H9 (cell line): Measurements from ENCODE around the gene FANCE. TPM values are rescaled to one million over a fixed set of nuclear protein-coding genes. Genes with fewer than 3 reads are reported as not detected.
A peak's percentile ranks its signal among the peaks of the same experiment; 100 is the strongest.

Experiments
- DNase-seq: peaks from one replicate; pipeline ENCODE4 v3.0.0-alpha.2; 2017
- H2AFZ ChIP-seq: one replicate; pipeline ENCODE4 v1.6.1; 2013; ENCODE audit warnings: mild to moderate bottlenecking, low read length, control low read depth, moderate library complexity
- H2AK5ac ChIP-seq: 2 replicates; pipeline ENCODE4 v1.6.1; 2013; ENCODE audit warnings: low read length, control low read depth, mixed read lengths; ENCODE audit not compliant: insufficient read length
- H2BK120ac ChIP-seq: one replicate; pipeline ENCODE4 v1.6.1; 2013; ENCODE audit warnings: low read depth, mild to moderate bottlenecking, low read length, control low read depth, inconsistent platforms; ENCODE audit not compliant: poor library complexity, severe bottlenecking
- H2BK12ac ChIP-seq: 2 replicates; pipeline ENCODE4 v1.6.1; 2013; ENCODE audit warnings: low read length, control low read depth, mixed read lengths, low read depth; ENCODE audit not compliant: insufficient read length
- H2BK15ac ChIP-seq: 2 replicates; pipeline ENCODE4 v1.6.1; 2013; ENCODE audit warnings: low read depth, low read length, control low read depth
- H2BK20ac ChIP-seq: one replicate; pipeline ENCODE4 v1.6.1; 2013; ENCODE audit warnings: low read depth, mild to moderate bottlenecking, low read length, control low read depth, inconsistent platforms; ENCODE audit not compliant: poor library complexity, severe bottlenecking
- H2BK5ac ChIP-seq: 2 replicates; pipeline ENCODE4 v1.6.1; 2013; ENCODE audit warnings: low read length, control low read depth, mixed read lengths; ENCODE audit not compliant: insufficient read length
- H3K14ac ChIP-seq: 2 replicates; pipeline ENCODE4 v1.6.1; 2013; ENCODE audit warnings: low read length, control low read depth; ENCODE audit not compliant: insufficient read depth
- H3K18ac ChIP-seq: 2 replicates; pipeline ENCODE4 v1.6.1; 2013; ENCODE audit warnings: low read depth, mild to moderate bottlenecking, mixed read lengths, low read length, control low read depth; ENCODE audit not compliant: insufficient read length
- H3K23ac ChIP-seq: 2 replicates; pipeline ENCODE4 v1.6.1; 2013; ENCODE audit warnings: low read length, control low read depth, mixed read lengths, low read depth; ENCODE audit not compliant: insufficient read length
- H3K23me2 ChIP-seq: 2 replicates; pipeline ENCODE4 v1.6.1; 2013; ENCODE audit warnings: low read depth, mild to moderate bottlenecking, mixed read lengths, low read length, control low read depth; ENCODE audit not compliant: insufficient read length, poor library complexity, severe bottlenecking
- H3K27ac ChIP-seq: 2 replicates; pipeline ENCODE4 v1.5.1; 2013; ENCODE audit warnings: low read length, control low read depth, mixed read lengths, low read depth; ENCODE audit not compliant: insufficient read length
- H3K27me3 ChIP-seq: 2 replicates; pipeline ENCODE4 v1.6.1; 2013; ENCODE audit warnings: low read length, control low read depth, inconsistent platforms; ENCODE audit not compliant: insufficient read depth
- H3K4ac ChIP-seq: 2 replicates; pipeline ENCODE4 v1.6.1; 2013; ENCODE audit warnings: low read depth, mild to moderate bottlenecking, control low read depth, inconsistent platforms, low read length, moderate library complexity
- H3K4me1 ChIP-seq: 2 replicates; pipeline ENCODE4 v1.6.1; 2013; ENCODE audit warnings: low read length, control low read depth, inconsistent platforms; ENCODE audit not compliant: insufficient read depth
- H3K4me2 ChIP-seq: 2 replicates; pipeline ENCODE4 v1.6.1; 2013; ENCODE audit warnings: low read length, control low read depth, mixed read lengths; ENCODE audit not compliant: insufficient read length, insufficient read depth
- H3K56ac ChIP-seq: 2 replicates; pipeline ENCODE4 v1.6.1; 2013; ENCODE audit warnings: low read depth, mild to moderate bottlenecking, mixed read lengths, low read length, control low read depth; ENCODE audit not compliant: insufficient read length
- H3K79me1 ChIP-seq: 2 replicates; pipeline ENCODE4 v1.6.1; 2013; ENCODE audit warnings: low read depth, mild to moderate bottlenecking, moderate library complexity, low read length, control low read depth, inconsistent platforms; ENCODE audit not compliant: insufficient read depth, poor library complexity, severe bottlenecking
- H3K79me2 ChIP-seq: 2 replicates; pipeline ENCODE4 v1.6.1; 2013; ENCODE audit warnings: low read length, control low read depth, inconsistent platforms; ENCODE audit not compliant: insufficient read depth
- H3K9ac ChIP-seq: 2 replicates; pipeline ENCODE4 v1.6.1; 2013; ENCODE audit warnings: low read length, control low read depth, mixed read lengths; ENCODE audit not compliant: insufficient read length; ENCODE audit errors: extremely low read depth
- H3K9me3 ChIP-seq: one replicate; pipeline ENCODE4 v1.6.1; 2013; ENCODE audit warnings: low read depth, low read length, inconsistent platforms; ENCODE audit not compliant: control insufficient read depth
- H3T11ph ChIP-seq: one replicate; pipeline ENCODE4 v1.6.1; 2013; ENCODE audit warnings: mild to moderate bottlenecking, low read length, control low read depth, inconsistent platforms
- H4K20me1 ChIP-seq: one replicate; pipeline ENCODE4 v1.6.1; 2013; ENCODE audit not compliant: control insufficient read depth, insufficient read length, insufficient read depth
- H4K5ac ChIP-seq: 2 replicates; pipeline ENCODE4 v1.6.1; 2013; ENCODE audit warnings: low read depth, mild to moderate bottlenecking, mixed read lengths, low read length, control low read depth; ENCODE audit not compliant: insufficient read length
- H4K8ac ChIP-seq: replicated peaks from 2 replicates; pipeline ENCODE4 v1.6.1; 2013; ENCODE audit warnings: low read length, control low read depth, mixed read lengths, low read depth; ENCODE audit not compliant: insufficient read length
- H4K91ac ChIP-seq: 2 replicates; pipeline ENCODE4 v1.6.1; 2013; ENCODE audit warnings: low read depth, mild to moderate bottlenecking, moderate library complexity, mixed read lengths, low read length, control low read depth; ENCODE audit not compliant: insufficient read length
- H3K27ac Mint-ChIP-seq, 3 experiments: 2 replicates in 2 of 3; 3 replicates in 1 of 3; pipeline ENCODE4 v1.8.0; 2020 to 2021; ENCODE audit warnings: mixed read lengths in 3 of 3, mild to moderate bottlenecking in 1 of 3, moderate library complexity in 1 of 3
- H3K27me3 Mint-ChIP-seq: 2 replicates; pipeline ENCODE4 v1.8.0; 2021; ENCODE audit warnings: low read depth, mild to moderate bottlenecking, moderate library complexity, mixed read lengths
- H3K36me3 Mint-ChIP-seq, 3 experiments: 2 replicates in 2 of 3; 3 replicates in 1 of 3; pipeline ENCODE4 v1.8.0; 2020 to 2021; ENCODE audit warnings: low read depth in 3 of 3, mixed read lengths in 3 of 3; ENCODE audit not compliant: insufficient read depth in 1 of 3
- H3K4me1 Mint-ChIP-seq, 2 experiments: 2 replicates each; pipeline ENCODE4 v1.8.0; 2020; ENCODE audit warnings: mixed read lengths in 2 of 2
- H3K4me3 Mint-ChIP-seq, 2 experiments: 2 replicates in 1 of 2; 3 replicates in 1 of 2; pipeline ENCODE4 v1.8.0; 2020 to 2021; ENCODE audit warnings: mild to moderate bottlenecking in 2 of 2, mixed read lengths in 2 of 2, moderate library complexity in 1 of 2
- H3K9me3 Mint-ChIP-seq, 2 experiments: 2 replicates in 1 of 2; 3 replicates in 1 of 2; pipeline ENCODE4 v1.8.0; 2020; ENCODE audit warnings: mild to moderate bottlenecking in 2 of 2, mixed read lengths in 2 of 2, moderate library complexity in 1 of 2
- WGBS: extraction: QIAGEN DNeasy Blood & Tissue Kit; methylation state at CpG from one replicate; pipeline ENCODE4 v1.1.7; 2013; ENCODE audit warnings: missing lambda C conversion rate, low lambda C conversion rate, mixed read lengths; ENCODE audit not compliant: insufficient read length; ENCODE audit errors: extremely low coverage; 5-methylcytosine and 5-hydroxymethylcytosine counted together
- total RNA-seq: library from RNA; stranded (reverse); gene quantifications from 2 replicates; pipeline ENCODE4 v1.2.1, GENCODE V29; 2021
- TF ChIP-seq, protein P1 (sequence below): fragments of 200-600 bp; sonication (generic); conservative IDR thresholded peaks from 3 replicates; pipeline ENCODE4 v1.8.0; 2021; ENCODE audit warnings: antibody characterized with exemption, mild to moderate bottlenecking

The FANCE gene
- total RNA-seq, 1 experiment from 2014 or later = 8.4 TPM

GRCh38 chr6:35468181-35468979 lies 16.2 kb downstream of the FANCE start, which contains the start of gene RPL10A:
Gene RPL10A (plus strand): TSS chr6:35468401. CDS start chr6:35468435, 34 bp downstream.
- H3K56ac ChIP-seq = no peak within 1 kb of the TSS
- H3K27me3 ChIP-seq = no peaks in the 10 kb centered on the region
- peak within 1 kb of the TSS; percentile 94 for H3K14ac ChIP-seq
- no peak within 1 kb of the TSS for H2BK20ac ChIP-seq
- TF ChIP-seq, protein P1, sequence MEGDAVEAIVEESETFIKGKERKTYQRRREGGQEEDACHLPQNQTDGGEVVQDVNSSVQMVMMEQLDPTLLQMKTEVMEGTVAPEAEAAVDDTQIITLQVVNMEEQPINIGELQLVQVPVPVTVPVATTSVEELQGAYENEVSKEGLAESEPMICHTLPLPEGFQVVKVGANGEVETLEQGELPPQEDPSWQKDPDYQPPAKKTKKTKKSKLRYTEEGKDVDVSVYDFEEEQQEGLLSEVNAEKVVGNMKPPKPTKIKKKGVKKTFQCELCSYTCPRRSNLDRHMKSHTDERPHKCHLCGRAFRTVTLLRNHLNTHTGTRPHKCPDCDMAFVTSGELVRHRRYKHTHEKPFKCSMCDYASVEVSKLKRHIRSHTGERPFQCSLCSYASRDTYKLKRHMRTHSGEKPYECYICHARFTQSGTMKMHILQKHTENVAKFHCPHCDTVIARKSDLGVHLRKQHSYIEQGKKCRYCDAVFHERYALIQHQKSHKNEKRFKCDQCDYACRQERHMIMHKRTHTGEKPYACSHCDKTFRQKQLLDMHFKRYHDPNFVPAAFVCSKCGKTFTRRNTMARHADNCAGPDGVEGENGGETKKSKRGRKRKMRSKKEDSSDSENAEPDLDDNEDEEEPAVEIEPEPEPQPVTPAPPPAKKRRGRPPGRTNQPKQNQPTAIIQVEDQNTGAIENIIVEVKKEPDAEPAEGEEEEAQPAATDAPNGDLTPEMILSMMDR = peak; percentile 99
- no peak within 1 kb of the TSS for H2BK120ac ChIP-seq
- peak within 1 kb of the TSS; percentile 18 for H4K5ac ChIP-seq
- H4K20me1 ChIP-seq = no peaks in the 10 kb centered on the region
- WGBS = no CpG with 5 or more reads among the region's 86 CpGs
- peaks cover 28 to 39% of the 10 kb centered on the region in 2 experiments for H3K4me1 Mint-ChIP-seq
- no peak within 1 kb of the TSS for H2BK12ac ChIP-seq
- H3K4ac ChIP-seq = peak within 1 kb of the TSS; percentile 73; the same call in 1 of the 2 replicates
- peaks cover 19% of the 10 kb centered on the region; the same call in 1 of the 2 replicates for H3K79me2 ChIP-seq
- peaks cover 15% of the 10 kb centered on the region for H3K23me2 ChIP-seq
- H3K36me3 Mint-ChIP-seq = peaks cover 41 to 79% (median 76%) of the 10 kb centered on the region in 3 experiments
- H2BK15ac ChIP-seq = 0 out of 2 replicates have a peak within 1 kb of the TSS, but pooled peaks have one; percentile 5
- peaks cover 3% of the 10 kb centered on the region; the same call in 1 of the 2 replicates for H3K4me1 ChIP-seq
- H3K9me3 ChIP-seq = no peaks in the 10 kb centered on the region
- peak within 1 kb of the TSS; percentile 95 for H3K4me2 ChIP-seq
- peak within 1 kb of the TSS; percentile 95 for H3K18ac ChIP-seq
- H3K23ac ChIP-seq = no peak within 1 kb of the TSS
- peak within 1 kb of the TSS; percentile 93 for H3K9ac ChIP-seq
- H4K8ac ChIP-seq = no peak within 1 kb of the TSS
- peak within 1 kb of the TSS; percentile 6 for H3K27ac ChIP-seq
- peak; percentile 95 for DNase-seq
- H3K79me1 ChIP-seq = peaks cover 3% of the 10 kb centered on the region
- peak within 1 kb of the TSS; percentile 93 to 99 (median 98) for H3K27ac Mint-ChIP-seq
- H3T11ph ChIP-seq = no peak within 1 kb of the TSS
- no peak within 1 kb of the TSS for H4K91ac ChIP-seq
- no peak within 1 kb of the TSS for H2AK5ac ChIP-seq
- no peak within 1 kb of the TSS for H2AFZ ChIP-seq
- peak within 1 kb of the TSS; percentile 91 to 98 for H3K4me3 Mint-ChIP-seq
- peaks cover 6 to 7% of the 10 kb centered on the region in 2 experiments; a peak in 4 of 5 replicates for H3K9me3 Mint-ChIP-seq
- peak within 1 kb of the TSS; percentile 21 for H2BK5ac ChIP-seq
- peaks cover 6% of the 10 kb centered on the region for H3K27me3 Mint-ChIP-seq
